ENCODE results near the gene LTC4S. TPM values are rescaled to one million over a fixed set of nuclear protein-coding genes. Genes with fewer than 3 reads are reported as not detected.
A peak's percentile ranks its signal among the peaks of the same experiment; 100 is the strongest.
"Not testable (repeated sequence)": the region's sequence is repeated elsewhere in the genome, so short reads cannot be mapped to it uniquely, and the experiment has no call there.

The LTC4S gene, protein sequence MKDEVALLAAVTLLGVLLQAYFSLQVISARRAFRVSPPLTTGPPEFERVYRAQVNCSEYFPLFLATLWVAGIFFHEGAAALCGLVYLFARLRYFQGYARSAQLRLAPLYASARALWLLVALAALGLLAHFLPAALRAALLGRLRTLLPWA
- total RNA-seq (2013): 1.3 TPM
- polyA plus RNA-seq (1 to 10 TPM in 1 of 3 donors, under 1 TPM in 2; 0.65 to 2.1 (median 0.69) TPM), polyA minus RNA-seq (1.5 and 4.5 TPM in 2 replicates), total RNA-seq (0.29 to 4.0 (median 0.81) reads per million in 11 experiments)

DNA sequence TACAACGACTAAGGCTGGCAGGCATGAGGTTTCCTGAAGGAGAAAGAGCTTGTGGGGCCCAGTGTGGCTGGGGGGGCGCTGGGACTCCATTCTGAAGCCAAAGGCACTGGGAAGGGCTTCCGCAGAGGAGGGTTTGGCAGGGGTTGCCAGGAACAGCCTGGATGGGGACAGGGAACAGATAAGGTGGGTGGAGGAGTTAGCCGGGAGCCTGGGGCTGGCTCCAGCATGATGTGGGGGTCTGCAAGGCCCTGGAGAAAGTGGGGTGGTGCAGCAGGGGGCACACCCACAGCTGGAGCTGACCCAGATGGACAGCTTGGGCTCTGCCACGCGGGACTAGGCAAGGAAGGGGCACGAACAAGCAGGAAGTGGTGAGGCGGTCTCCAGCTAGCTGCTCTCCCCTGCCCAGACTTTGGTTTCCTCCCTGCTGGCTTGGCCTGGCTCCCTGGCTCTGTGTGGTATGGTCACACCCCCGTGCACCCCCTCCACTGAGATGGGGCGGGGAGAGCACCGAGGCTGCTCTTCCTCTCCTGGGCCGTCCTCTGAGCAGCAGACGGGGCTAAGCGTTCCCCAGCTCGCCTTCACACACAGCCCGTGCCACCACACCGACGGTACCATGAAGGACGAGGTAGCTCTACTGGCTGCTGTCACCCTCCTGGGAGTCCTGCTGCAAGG, at the start of gene LTC4S:
Gene LTC4S (plus strand): TSS at position 519 of the 672 bp plus-strand sequence. CDS start 95 bp downstream, at position 614.
- peaks cover 0 to 2% (median 0%) of the 10 kb centered on the region in 3 donors for H3K27me3 Mint-ChIP-seq (ENCODE audit: low read depth in 3 of 3)
- H3K27ac Mint-ChIP-seq: peak within 1 kb of the TSS in 6 of 7 donors; percentile 33 to 87 (median 76)
- WGBS (ENCODE audit: insufficient coverage): under 1% methylated on average over 16 of the region's 19 CpGs
- DNase-seq: peak; percentile 69 to 75 (median 71)
- Histone ChIP-seq H3K4me3 (replicated peaks in 1 of 3; ENCODE audit: low read depth in 2 of 3, low read length in 3 of 3) (peak within 1 kb of the TSS in 1 of 3 experiments; percentile 74), H3K4me1 (ENCODE audit: control insufficient read depth in 1 of 2, insufficient read depth in 2 of 2, low read length in 2 of 2) (peaks cover 52 to 55% of the 10 kb centered on the region in 2 donors), H3K36me3 (replicated peaks in 1 of 2; ENCODE audit: control insufficient read depth in 1 of 2, insufficient read depth in 2 of 2, low read length in 2 of 2) (peaks cover 13 to 19% of the 10 kb centered on the region in 2 donors), H2AFZ (ENCODE audit: insufficient read depth, low read depth, low read length, poor library complexity, severe bottlenecking) (peak within 1 kb of the TSS; percentile 33), H3K27me3 (ENCODE audit: control insufficient read depth in 2 of 2, insufficient read depth in 2 of 2, low read length in 2 of 2) (no peaks in the 10 kb centered on the region), H3K79me2 (ENCODE audit: insufficient read depth, low read length) (peaks cover 4% of the 10 kb centered on the region), H4K20me1 (ENCODE audit: insufficient read depth, low read length) (peaks cover 50% of the 10 kb centered on the region), H3K9me3 (replicated peaks in 1 of 2; ENCODE audit: control insufficient read depth in 1 of 2, insufficient read depth in 1 of 2, low read length in 2 of 2) (no peaks in the 10 kb centered on the region), H3K4me2 (replicated peaks; ENCODE audit: extremely low read depth, low read length, poor library complexity, severe bottlenecking) (peak within 1 kb of the TSS; percentile 84), H3K9ac (ENCODE audit: insufficient read depth, low read length, poor library complexity, severe bottlenecking) (peak within 1 kb of the TSS; percentile 46), H3K27ac (ENCODE audit: low read depth in 1 of 2, low read length in 2 of 2) (peak within 1 kb of the TSS; percentile 16 to 51)
- peaks cover 11 to 18% of the 10 kb centered on the region in 2 donors for H3K36me3 Mint-ChIP-seq
- intact Hi-C loops (cut with micrococcal nuclease): loop anchor here in 1 of 2 donors (2.0 to 10.0 kb wide), 2 partner anchors 15 to 59 kb away; partner anchors contain the start of gene MAML1
- H3K4me3 Mint-ChIP-seq: peak within 1 kb of the TSS; percentile 64 to 83
- H3K4me1 Mint-ChIP-seq: peaks cover 42% of the 10 kb centered on the region
- TF ChIP-seq, protein P1, sequence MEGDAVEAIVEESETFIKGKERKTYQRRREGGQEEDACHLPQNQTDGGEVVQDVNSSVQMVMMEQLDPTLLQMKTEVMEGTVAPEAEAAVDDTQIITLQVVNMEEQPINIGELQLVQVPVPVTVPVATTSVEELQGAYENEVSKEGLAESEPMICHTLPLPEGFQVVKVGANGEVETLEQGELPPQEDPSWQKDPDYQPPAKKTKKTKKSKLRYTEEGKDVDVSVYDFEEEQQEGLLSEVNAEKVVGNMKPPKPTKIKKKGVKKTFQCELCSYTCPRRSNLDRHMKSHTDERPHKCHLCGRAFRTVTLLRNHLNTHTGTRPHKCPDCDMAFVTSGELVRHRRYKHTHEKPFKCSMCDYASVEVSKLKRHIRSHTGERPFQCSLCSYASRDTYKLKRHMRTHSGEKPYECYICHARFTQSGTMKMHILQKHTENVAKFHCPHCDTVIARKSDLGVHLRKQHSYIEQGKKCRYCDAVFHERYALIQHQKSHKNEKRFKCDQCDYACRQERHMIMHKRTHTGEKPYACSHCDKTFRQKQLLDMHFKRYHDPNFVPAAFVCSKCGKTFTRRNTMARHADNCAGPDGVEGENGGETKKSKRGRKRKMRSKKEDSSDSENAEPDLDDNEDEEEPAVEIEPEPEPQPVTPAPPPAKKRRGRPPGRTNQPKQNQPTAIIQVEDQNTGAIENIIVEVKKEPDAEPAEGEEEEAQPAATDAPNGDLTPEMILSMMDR (IDR thresholded peaks at IDR 0.05): no peak
- H3K9me3 Mint-ChIP-seq: peaks cover 0 to 3% (median 0%) of the 10 kb centered on the region in 7 donors

DNA sequence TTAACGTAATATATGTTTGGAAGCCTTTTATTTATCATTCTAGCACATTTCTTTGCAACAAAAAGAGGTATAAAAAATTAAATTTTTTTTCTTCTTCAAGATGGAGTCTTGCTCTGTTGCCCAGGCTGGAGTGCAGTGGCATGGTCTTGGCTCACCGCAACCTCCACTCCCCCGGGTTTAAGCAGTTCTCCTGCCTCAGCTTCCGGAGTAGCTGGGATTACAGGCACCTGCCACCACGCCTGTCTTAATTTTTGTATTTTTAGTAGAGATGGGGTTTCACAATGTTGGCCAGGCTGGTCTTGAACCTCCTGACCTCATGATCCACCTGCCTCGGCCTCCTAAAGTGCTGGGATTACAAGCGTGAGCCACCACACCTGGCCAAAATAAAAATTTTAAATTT, 49.7 kb upstream of the LTC4S start:
- H3K27me3 ChIP-seq (ENCODE audit: control insufficient read depth in 2 of 2, insufficient read depth in 2 of 2, low read length in 2 of 2); H3K9me3 Mint-ChIP-seq; H3K27ac ChIP-seq (ENCODE audit: low read depth in 1 of 2, low read length in 2 of 2); H3K9me3 ChIP-seq (replicated peaks in 1 of 2; ENCODE audit: control insufficient read depth in 1 of 2, insufficient read depth in 1 of 2, low read length in 2 of 2); DNase-seq; H3K9ac ChIP-seq (ENCODE audit: insufficient read depth, low read length, poor library complexity, severe bottlenecking); H3K4me3 ChIP-seq (replicated peaks in 1 of 3; ENCODE audit: low read depth in 2 of 3, low read length in 3 of 3); H3K4me3 Mint-ChIP-seq; H3K27me3 Mint-ChIP-seq (ENCODE audit: low read depth in 3 of 3); intact Hi-C loops (cut with micrococcal nuclease); H3K4me2 ChIP-seq (replicated peaks; ENCODE audit: extremely low read depth, low read length, poor library complexity, severe bottlenecking); H2AFZ ChIP-seq (ENCODE audit: insufficient read depth, low read depth, low read length, poor library complexity, severe bottlenecking): not testable (repeated sequence)
- peaks cover 16 to 44% of the 10 kb centered on the region in 2 donors for H3K36me3 Mint-ChIP-seq
- Histone ChIP-seq H4K20me1 (ENCODE audit: insufficient read depth, low read length) (peaks cover 100% of the 10 kb centered on the region), H3K79me2 (ENCODE audit: insufficient read depth, low read length) (peaks cover 99% of the 10 kb centered on the region), H3K36me3 (replicated peaks in 1 of 2; ENCODE audit: control insufficient read depth in 1 of 2, insufficient read depth in 2 of 2, low read length in 2 of 2) (peaks cover 3 to 15% of the 10 kb centered on the region in 2 donors), H3K4me1 (ENCODE audit: control insufficient read depth in 1 of 2, insufficient read depth in 2 of 2, low read length in 2 of 2) (peaks cover 12 to 26% of the 10 kb centered on the region in 2 donors)
- peak overlapping the region in 2 of 7 donors; percentile 13 to 40 for H3K27ac Mint-ChIP-seq
- WGBS (ENCODE audit: insufficient coverage): 100% methylated on average over 3 of the region's 7 CpGs
- peaks cover 31% of the 10 kb centered on the region for H3K4me1 Mint-ChIP-seq
